HEK293 (cell line): ENCODE data around the gene PHRF1.

ENCODE experiments used
- CTCF ChIP-seq: fragments of 450-650 bp; formaldehyde crosslinking; IDR thresholded peaks from 2 replicates; pipeline ENCODE4 v1.5.1; 2016; ENCODE audit warnings: missing biosample characterization, missing genetic modification characterization
- PATZ1 ChIP-seq: fragments of 450-650 bp; formaldehyde crosslinking; IDR thresholded peaks from 2 replicates; pipeline ENCODE4 v1.5.1; 2016; ENCODE audit warnings: missing biosample characterization, missing genetic modification characterization
- REST ChIP-seq: fragments of 450-650 bp; formaldehyde crosslinking; IDR thresholded peaks from 2 replicates; pipeline ENCODE4 v1.5.1; 2016; ENCODE audit warnings: missing biosample characterization, missing genetic modification characterization
- YY1 ChIP-seq: fragments of 450-650 bp; formaldehyde crosslinking; IDR thresholded peaks from 2 replicates; pipeline ENCODE4 v1.5.1; 2018; ENCODE audit warnings: missing biosample characterization, missing genetic modification characterization
- ZBTB11 ChIP-seq: fragments of 450-650 bp; formaldehyde crosslinking; conservative IDR thresholded peaks from 2 replicates; pipeline ENCODE4 v1.5.1; 2016; ENCODE audit warnings: low read depth, missing biosample characterization, missing genetic modification characterization
- ZNF518A ChIP-seq: fragments of 450-650 bp; formaldehyde crosslinking; conservative IDR thresholded peaks from 2 replicates; pipeline ENCODE4 v1.5.1; 2016; ENCODE audit warnings: low read depth, missing biosample characterization, missing genetic modification characterization
- ZNF596 ChIP-seq: fragments of 450-650 bp; IDR thresholded peaks from 2 replicates; pipeline ENCODE4 v1.5.0; 2018; ENCODE audit warnings: missing biosample characterization, mild to moderate bottlenecking, missing genetic modification characterization, moderate library complexity
- TF ChIP-seq, protein P1 (sequence below): sonication (generic); formaldehyde crosslinking; IDR thresholded peaks from 2 replicates; pipeline ENCODE4 v1.8.1; 2022; ENCODE audit warnings: mild to moderate bottlenecking, moderate library complexity, missing genetic modification reagents
- TF ChIP-seq, protein P2 (sequence below): fragments of 450-650 bp; formaldehyde crosslinking; IDR thresholded peaks from 2 replicates; pipeline ENCODE4 v1.5.1; 2016; ENCODE audit warnings: missing biosample characterization, missing genetic modification characterization

DNA sequence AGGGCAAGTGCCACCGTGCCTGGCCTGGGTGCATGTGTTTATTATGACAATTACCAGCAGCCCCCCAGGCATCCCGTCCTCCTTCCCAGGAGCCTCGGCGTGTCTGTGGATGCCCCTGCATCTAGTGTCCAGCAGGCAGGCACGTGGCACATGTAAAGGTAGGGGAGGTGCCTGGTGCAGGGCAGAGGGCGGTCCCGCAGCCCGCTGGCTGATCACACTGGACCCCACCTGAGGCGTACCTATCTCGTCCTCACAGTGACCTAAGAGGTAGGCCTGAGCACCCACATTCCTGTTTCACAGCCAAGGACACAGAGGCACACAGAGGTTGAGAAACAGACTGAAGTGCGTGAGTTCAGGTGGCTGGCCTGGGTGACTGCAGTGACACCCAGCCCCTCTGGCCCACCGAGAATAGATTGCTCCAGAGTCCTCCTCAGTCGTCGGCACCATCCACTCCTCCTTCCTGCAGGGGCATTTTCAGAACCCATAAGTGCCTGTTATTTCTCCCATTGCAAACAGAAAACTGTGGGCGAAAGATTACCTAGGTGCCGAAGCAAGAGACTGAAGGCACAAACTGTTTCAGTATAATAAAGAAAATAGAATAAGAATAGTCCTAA, 3.0 kb upstream of the PHRF1 start:
- TF ChIP-seq YY1 (tag by site-specific recombination) = no peak
- no peak for TF ChIP-seq CTCF
- TF ChIP-seq PATZ1 (tag by site-specific recombination) = no peak
- TF ChIP-seq ZNF518A = no peak
- TF ChIP-seq, protein P1, sequence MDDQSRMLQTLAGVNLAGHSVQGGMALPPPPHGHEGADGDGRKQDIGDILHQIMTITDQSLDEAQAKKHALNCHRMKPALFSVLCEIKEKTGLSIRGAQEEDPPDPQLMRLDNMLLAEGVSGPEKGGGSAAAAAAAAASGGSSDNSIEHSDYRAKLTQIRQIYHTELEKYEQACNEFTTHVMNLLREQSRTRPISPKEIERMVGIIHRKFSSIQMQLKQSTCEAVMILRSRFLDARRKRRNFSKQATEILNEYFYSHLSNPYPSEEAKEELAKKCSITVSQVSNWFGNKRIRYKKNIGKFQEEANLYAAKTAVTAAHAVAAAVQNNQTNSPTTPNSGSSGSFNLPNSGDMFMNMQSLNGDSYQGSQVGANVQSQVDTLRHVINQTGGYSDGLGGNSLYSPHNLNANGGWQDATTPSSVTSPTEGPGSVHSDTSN (CRISPR knock-in tag) = no peak
- TF ChIP-seq, protein P2, sequence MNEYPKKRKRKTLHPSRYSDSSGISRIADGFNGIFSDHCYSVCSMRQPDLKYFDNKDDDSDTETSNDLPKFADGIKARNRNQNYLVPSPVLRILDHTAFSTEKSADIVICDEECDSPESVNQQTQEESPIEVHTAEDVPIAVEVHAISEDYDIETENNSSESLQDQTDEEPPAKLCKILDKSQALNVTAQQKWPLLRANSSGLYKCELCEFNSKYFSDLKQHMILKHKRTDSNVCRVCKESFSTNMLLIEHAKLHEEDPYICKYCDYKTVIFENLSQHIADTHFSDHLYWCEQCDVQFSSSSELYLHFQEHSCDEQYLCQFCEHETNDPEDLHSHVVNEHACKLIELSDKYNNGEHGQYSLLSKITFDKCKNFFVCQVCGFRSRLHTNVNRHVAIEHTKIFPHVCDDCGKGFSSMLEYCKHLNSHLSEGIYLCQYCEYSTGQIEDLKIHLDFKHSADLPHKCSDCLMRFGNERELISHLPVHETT (tag by site-specific recombination) = no peak
- no peak for TF ChIP-seq ZNF596 (tag by site-specific recombination)
- TF ChIP-seq ZBTB11 = no peak
- no peak for TF ChIP-seq REST
